PFSK-1 (cell line): ENCODE measurements around the gene ATAD2B.

Experiments used
- FOXP2 ChIP-seq: optimal IDR thresholded peaks from 2 replicates; pipeline ENCODE3; 2011; ENCODE audit warnings: borderline replicate concordance, control low read depth, inconsistent platforms; ENCODE audit not compliant: insufficient read depth; ENCODE audit errors: extremely low read length, extremely low read depth
- POLR2AphosphoS5 ChIP-seq: IDR thresholded peaks from 2 replicates; pipeline ENCODE4 v1.6.1; 2012; ENCODE audit warnings: low read depth, mild to moderate bottlenecking, control low read depth, low read length, moderate library complexity
- SIN3A ChIP-seq: IDR thresholded peaks from 2 replicates; pipeline ENCODE4 v1.6.1; 2012; ENCODE audit warnings: mild to moderate bottlenecking, low read length, moderate library complexity, borderline replicate concordance; ENCODE audit not compliant: insufficient read depth
- TAF1 ChIP-seq: IDR thresholded peaks from 2 replicates; pipeline ENCODE4 v1.6.1; 2012; ENCODE audit warnings: low read length, control low read depth, borderline replicate concordance; ENCODE audit not compliant: insufficient read depth
- TF ChIP-seq, protein P1 (sequence below), 2 experiments: IDR thresholded peaks; 2 replicates each; pipeline versions ENCODE4 v1.6.1 to v1.8.0; 2011 to 2012; ENCODE audit warnings: low read depth in 2 of 2, low read length in 2 of 2, control low read depth in 1 of 2, inconsistent platforms in 1 of 2, mild to moderate bottlenecking in 1 of 2, moderate library complexity in 1 of 2; ENCODE audit not compliant: insufficient read depth in 1 of 2

ATAD2B gene

DNA sequence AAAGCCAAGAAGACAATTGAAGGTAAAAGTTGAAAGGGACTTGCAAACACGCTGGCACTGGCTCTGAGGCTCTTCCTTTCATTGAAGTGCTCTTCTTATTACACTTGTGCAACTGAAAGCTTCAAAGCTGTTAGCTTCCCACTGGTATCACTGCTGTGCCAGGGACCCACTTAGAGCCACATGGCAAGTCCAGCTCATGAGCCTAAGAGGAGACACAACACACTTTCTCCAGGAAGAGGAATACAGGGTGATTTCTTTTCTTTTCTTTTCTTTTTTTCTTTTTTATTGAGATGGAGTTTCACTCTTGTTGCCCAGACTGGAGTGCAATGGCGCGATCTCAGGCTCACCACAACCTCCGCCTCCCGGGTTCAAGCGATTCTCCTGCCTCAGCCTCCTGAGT, 218.2 kb downstream of the ATAD2B start:
- TF ChIP-seq, protein P1, sequence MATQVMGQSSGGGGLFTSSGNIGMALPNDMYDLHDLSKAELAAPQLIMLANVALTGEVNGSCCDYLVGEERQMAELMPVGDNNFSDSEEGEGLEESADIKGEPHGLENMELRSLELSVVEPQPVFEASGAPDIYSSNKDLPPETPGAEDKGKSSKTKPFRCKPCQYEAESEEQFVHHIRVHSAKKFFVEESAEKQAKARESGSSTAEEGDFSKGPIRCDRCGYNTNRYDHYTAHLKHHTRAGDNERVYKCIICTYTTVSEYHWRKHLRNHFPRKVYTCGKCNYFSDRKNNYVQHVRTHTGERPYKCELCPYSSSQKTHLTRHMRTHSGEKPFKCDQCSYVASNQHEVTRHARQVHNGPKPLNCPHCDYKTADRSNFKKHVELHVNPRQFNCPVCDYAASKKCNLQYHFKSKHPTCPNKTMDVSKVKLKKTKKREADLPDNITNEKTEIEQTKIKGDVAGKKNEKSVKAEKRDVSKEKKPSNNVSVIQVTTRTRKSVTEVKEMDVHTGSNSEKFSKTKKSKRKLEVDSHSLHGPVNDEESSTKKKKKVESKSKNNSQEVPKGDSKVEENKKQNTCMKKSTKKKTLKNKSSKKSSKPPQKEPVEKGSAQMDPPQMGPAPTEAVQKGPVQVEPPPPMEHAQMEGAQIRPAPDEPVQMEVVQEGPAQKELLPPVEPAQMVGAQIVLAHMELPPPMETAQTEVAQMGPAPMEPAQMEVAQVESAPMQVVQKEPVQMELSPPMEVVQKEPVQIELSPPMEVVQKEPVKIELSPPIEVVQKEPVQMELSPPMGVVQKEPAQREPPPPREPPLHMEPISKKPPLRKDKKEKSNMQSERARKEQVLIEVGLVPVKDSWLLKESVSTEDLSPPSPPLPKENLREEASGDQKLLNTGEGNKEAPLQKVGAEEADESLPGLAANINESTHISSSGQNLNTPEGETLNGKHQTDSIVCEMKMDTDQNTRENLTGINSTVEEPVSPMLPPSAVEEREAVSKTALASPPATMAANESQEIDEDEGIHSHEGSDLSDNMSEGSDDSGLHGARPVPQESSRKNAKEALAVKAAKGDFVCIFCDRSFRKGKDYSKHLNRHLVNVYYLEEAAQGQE (IDR thresholded peaks at IDR 0.05; ENCODE audit: insufficient read depth in 1 of 2, low read depth in 2 of 2, low read length in 2 of 2) = no peak
- TF ChIP-seq FOXP2 (no peak), TAF1 (no peak), POLR2AphosphoS5 (no peak), SIN3A (no peak)

DNA sequence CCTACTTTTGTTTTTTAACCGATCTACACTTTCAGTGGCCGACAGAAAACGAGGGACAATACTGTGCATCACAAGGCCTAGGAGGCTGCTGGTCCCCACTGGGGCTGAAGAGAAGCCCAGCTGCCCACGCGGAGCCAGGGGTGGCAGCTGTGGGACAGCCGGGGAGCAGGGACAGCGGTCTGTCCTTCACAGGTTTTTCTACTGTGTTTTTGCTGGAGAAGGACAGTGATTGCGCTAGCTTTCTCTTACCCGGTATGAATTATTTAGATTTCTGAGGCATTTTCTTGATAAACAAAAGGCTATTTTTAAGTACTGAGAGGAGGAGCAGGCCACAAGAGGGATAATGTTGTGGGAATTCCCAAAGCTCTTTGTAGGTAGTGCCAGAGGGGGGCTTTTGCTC, 219.8 kb downstream of the ATAD2B start:
- TF ChIP-seq POLR2AphosphoS5 (no peak), TAF1 (no peak), SIN3A (no peak), FOXP2 (no peak)
- TF ChIP-seq, protein P1 (IDR thresholded peaks at IDR 0.05; ENCODE audit: insufficient read depth in 1 of 2, low read depth in 2 of 2, low read length in 2 of 2) = no peak

DNA sequence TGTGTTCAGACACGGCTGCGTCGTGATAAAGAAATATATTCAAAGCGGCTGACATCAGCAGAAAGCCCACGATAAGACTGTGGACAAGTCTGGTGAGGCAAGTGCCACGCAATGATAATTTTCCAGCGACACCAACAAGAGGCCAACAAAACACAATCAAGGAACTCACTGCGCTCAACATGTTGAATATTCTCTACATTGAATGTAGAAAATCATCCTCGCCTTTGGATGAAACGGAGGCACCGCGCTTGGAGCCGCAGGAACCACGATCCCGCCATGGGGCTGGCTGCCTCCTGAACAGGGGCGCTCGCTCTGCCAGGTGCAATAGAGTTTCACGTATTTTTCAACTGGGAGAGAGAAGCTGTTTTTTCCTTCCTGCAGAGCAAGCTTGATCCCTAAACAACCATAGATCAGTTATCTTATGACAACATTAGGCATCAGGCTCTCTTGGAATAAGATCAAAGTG, 220.3 kb downstream of the ATAD2B start:
- TF ChIP-seq POLR2AphosphoS5 = no peak
- no peak for TF ChIP-seq TAF1
- TF ChIP-seq, protein P1 (IDR thresholded peaks at IDR 0.05; ENCODE audit: insufficient read depth in 1 of 2, low read depth in 2 of 2, low read length in 2 of 2) = no peak
- TF ChIP-seq FOXP2 = no peak
- no peak for TF ChIP-seq SIN3A

DNA sequence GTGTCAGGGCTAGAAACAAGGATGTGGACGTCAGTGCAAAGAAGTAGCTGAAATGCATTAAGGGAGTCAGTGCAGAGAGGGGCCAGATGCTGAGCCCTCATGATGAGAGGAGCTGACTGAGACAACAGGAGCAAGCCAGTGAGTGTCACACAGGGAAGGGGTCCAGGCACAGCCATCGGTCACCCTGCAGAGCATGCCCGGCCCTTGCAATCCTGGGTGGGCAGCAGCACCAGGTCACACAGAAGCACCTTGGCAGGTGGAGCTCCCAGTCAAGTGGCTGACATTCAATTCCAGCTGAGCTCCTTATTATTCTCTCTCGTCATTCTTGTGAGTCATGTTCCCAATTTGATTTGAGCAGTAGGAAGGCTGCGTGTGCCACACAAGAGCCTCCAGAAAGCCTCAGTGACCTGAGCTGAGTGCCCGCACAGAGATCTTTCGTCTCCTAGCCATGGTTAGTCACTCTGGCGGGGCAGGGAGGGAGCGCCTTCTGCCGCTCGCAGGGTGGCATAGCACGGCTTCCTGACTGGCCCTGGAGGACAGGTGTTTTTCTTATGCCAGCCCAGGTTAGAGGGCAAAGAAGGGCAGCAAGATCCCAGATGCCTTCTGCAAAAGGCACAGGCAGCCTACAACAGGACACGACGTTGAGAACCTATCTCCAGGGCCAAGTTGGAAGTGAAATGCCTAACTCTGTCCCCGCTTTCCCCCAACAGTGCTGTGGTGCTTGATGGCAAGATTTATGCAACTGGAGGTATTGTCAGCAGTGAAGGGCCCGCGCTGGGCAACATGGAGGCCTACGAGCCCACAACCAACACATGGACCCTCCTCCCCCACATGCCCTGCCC, 220.9 kb downstream of the ATAD2B start:
- TF ChIP-seq FOXP2 (no peak), POLR2AphosphoS5 (no peak), SIN3A (no peak), TAF1 (no peak)
- TF ChIP-seq, protein P1 (IDR thresholded peaks at IDR 0.05; ENCODE audit: insufficient read depth in 1 of 2, low read depth in 2 of 2, low read length in 2 of 2) = no peak
